GM12878 (cell line): ENCODE measurements around the gene SLC39A6. TPM values are rescaled to one million over a fixed set of nuclear protein-coding genes. Genes with fewer than 3 reads are reported as not detected.

Source experiments
- ATAC-seq: fragments of 200-7000 bp; cut with Tn5 transposase; 3 replicates; pipeline ENCODE4 v1.9.1; 2020; ENCODE audit warnings: mild to moderate bottlenecking, moderate library complexity
- BruUV-seq: library from RNA; stranded (reverse); fragments of 400-500 nt; replicated peaks from 2 replicates; lab custom pipeline; 2021; lab: Mats Ljungman, UMichigan
- CTCF ChIA-PET: fragments of 300-600 bp; sonication (Branson Sonifier 250); formaldehyde crosslinking; extraction: SDS; loops from one replicate; lab custom pipeline; 2021; ENCODE audit warnings: inconsistent platforms; lab: Yijun Ruan, JAX
- POLR2A ChIA-PET: fragments of 350-600 bp; formaldehyde crosslinking; extraction: SDS; loops from one replicate; lab custom pipeline; 2021; ENCODE audit warnings: inconsistent platforms; lab: Charles Lee
- RAD21 ChIA-PET: fragments of 300-600 bp; sonication (Branson Sonifier 250); formaldehyde crosslinking; loops from one replicate; lab custom pipeline; 2023; ENCODE audit warnings: antibody characterized with exemption; ENCODE audit not compliant: unreplicated experiment; lab: Charles Lee
- SMC1A ChIA-PET: fragments of 300-600 bp; sonication (Branson Sonifier 250); formaldehyde crosslinking; loops from one replicate; lab custom pipeline; 2023; ENCODE audit not compliant: unreplicated experiment, uncharacterized antibody; lab: Charles Lee
- DNase-seq: peaks from one replicate; pipeline ENCODE4 v3.0.0-alpha.2; 2011; ENCODE audit warnings: low read depth, low spot score
- FAIRE-seq: peaks from 3 replicates; lab custom pipeline; 2011; peaks lifted over from hg19 to GRCh38; lab: Jason Lieb, UNC
- H2AFZ ChIP-seq: 2 replicates; pipeline ENCODE4 v1.6.0; 2011; ENCODE audit warnings: low read depth, low read length, control low read depth; ENCODE audit not compliant: control insufficient read depth
- H3K27ac ChIP-seq: 2 replicates; pipeline ENCODE4 v1.5.1; 2011; ENCODE audit warnings: control low read depth; ENCODE audit not compliant: control insufficient read depth, insufficient read depth
- H3K27me3 ChIP-seq, 2 experiments: replicated peaks in 1 of 2; 2 replicates each; pipeline versions ENCODE4 v1.6.0 to v1.6.1; 2011; ENCODE audit warnings: low read length in 1 of 2; ENCODE audit not compliant: control insufficient read depth in 2 of 2, insufficient read depth in 2 of 2
- H3K36me3 ChIP-seq, 2 experiments: 2 replicates each; pipeline ENCODE4 v1.5.1; 2011; ENCODE audit warnings: low read length in 1 of 2; ENCODE audit not compliant: control insufficient read depth in 2 of 2, insufficient read depth in 2 of 2
- H3K4me1 ChIP-seq: 2 replicates; pipeline ENCODE4 v1.6.1; 2011; ENCODE audit warnings: mild to moderate bottlenecking, low read length, moderate library complexity, mixed read lengths; ENCODE audit not compliant: control insufficient read depth, insufficient read depth
- H3K4me2 ChIP-seq: 2 replicates; pipeline ENCODE4 v1.6.0; 2011; ENCODE audit warnings: control low read depth; ENCODE audit not compliant: control insufficient read depth, insufficient read depth
- H3K4me3 ChIP-seq: fragments of 200-600 bp; sonication (generic); 2 replicates; pipeline ENCODE4 v1.5.1; 2016
- H3K79me2 ChIP-seq: 2 replicates; pipeline ENCODE4 v1.6.0; 2011; ENCODE audit warnings: low read length; ENCODE audit not compliant: control insufficient read depth, insufficient read depth
- H3K9ac ChIP-seq: 2 replicates; pipeline ENCODE4 v1.8.0; 2011; ENCODE audit warnings: low read length, control low read depth, mixed read lengths; ENCODE audit not compliant: control insufficient read depth, insufficient read depth
- H3K9me3 ChIP-seq: replicated peaks from 3 replicates; pipeline ENCODE4 v1.5.1; 2011; ENCODE audit warnings: mild to moderate bottlenecking, low read length; ENCODE audit not compliant: control insufficient read depth, insufficient read depth
- H4K20me1 ChIP-seq: 2 replicates; pipeline ENCODE4 v1.6.0; 2011; ENCODE audit not compliant: control insufficient read depth, insufficient read depth
- HCFC1 ChIP-seq: fragments of 150-350 bp; IDR thresholded peaks from 2 replicates; pipeline ENCODE4 v1.6.1; 2014; ENCODE audit warnings: low read length
- IRF3 ChIP-seq: fragments of 450-650 bp; IDR thresholded peaks from 2 replicates; pipeline ENCODE4 v1.6.1; 2014; ENCODE audit warnings: mild to moderate bottlenecking
- NFIC ChIP-seq: IDR thresholded peaks from 2 replicates; pipeline ENCODE4 v1.6.1; 2012; ENCODE audit warnings: low read depth, mild to moderate bottlenecking, inconsistent platforms, low read length, moderate library complexity
- NR2C2 ChIP-seq: IDR thresholded peaks from 2 replicates; pipeline ENCODE4 v1.6.1; 2011; ENCODE audit warnings: borderline replicate concordance, low read depth; ENCODE audit not compliant: control insufficient read depth, insufficient read length
- PML ChIP-seq: IDR thresholded peaks from 2 replicates; pipeline ENCODE4 v1.6.1; 2012; ENCODE audit warnings: low read length, inconsistent platforms
- POLR2AphosphoS5 ChIP-seq: IDR thresholded peaks from 2 replicates; pipeline ENCODE4 v1.6.1; 2011; ENCODE audit warnings: mild to moderate bottlenecking, low read length, inconsistent platforms
- REST ChIP-seq: IDR thresholded peaks from 2 replicates; pipeline ENCODE4 v1.6.1; 2012; ENCODE audit warnings: mild to moderate bottlenecking, low read depth, low read length
- SREBF2 ChIP-seq: IDR thresholded peaks from 2 replicates; pipeline ENCODE4 v1.6.1; 2012; ENCODE audit warnings: mild to moderate bottlenecking, low read length
- TAF1 ChIP-seq: IDR thresholded peaks from 2 replicates; pipeline ENCODE4 v1.6.1; 2011; ENCODE audit warnings: mild to moderate bottlenecking, low read depth, low read length, borderline replicate concordance
- YBX1 ChIP-seq: fragments of 450-650 bp; IDR thresholded peaks from 2 replicates; pipeline ENCODE4 v1.6.1; 2016; ENCODE audit warnings: antibody characterized with exemption
- WGBS: methylation state at CpG from one replicate; pipeline ENCODE4 v1.1.6; 2016; ENCODE audit warnings: low lambda C conversion rate; ENCODE audit not compliant: insufficient replicate concordance, insufficient coverage; ENCODE audit errors: missing lambda C conversion rate; 5-methylcytosine and 5-hydroxymethylcytosine counted together
- in situ Hi-C: fragments of 300-500 bp; cut with MboI; formaldehyde crosslinking; loops from 9 replicates; pipeline ENCODE4 v1.14.3; 2018; ENCODE audit warnings: mixed read lengths
- intact Hi-C: fragments of 100-400 bp; cut with micrococcal nuclease; formaldehyde crosslinking; loops from one replicate; pipeline ENCODE4 v1.14.2; 2022; ENCODE audit not compliant: unreplicated experiment
- polyA plus RNA-seq, 11 experiments: library from polyadenylated mRNA; depleted of rRNA in 4 of 11; unstranded in 6 of 11; stranded (reverse) in 5 of 11; fragments of >200 nt; fragmentation: Nextera tagmentation in 4 of 11; fragmentation: Illumina TruSeq in 1 of 11; extraction: Ambion mirVana in 4 of 11; extraction: Trizol in 1 of 11; gene quantifications; 1 replicate in 1 of 11; 2 replicates in 10 of 11; pipeline versions ENCODE4 v1.2.1 to v1.2.3, GENCODE V29; 2011 to 2016; ENCODE audit warnings: inconsistent platforms in 2 of 11, missing spikeins in 2 of 11, low read depth in 1 of 11
- total RNA-seq, 4 experiments: library from RNA; depleted of rRNA in 3 of 4; stranded (reverse); fragments of >200 nt in 3 of 4; fragmentation: Illumina TruSeq in 1 of 4; extraction: Trizol in 1 of 4; gene quantifications; 2 replicates each; pipeline versions ENCODE4 v1.2.1 to v1.2.3, GENCODE V29; 2013 to 2021
- TF ChIP-seq, protein P1 (sequence below): IDR thresholded peaks from 2 replicates; pipeline ENCODE4 v1.6.1; 2011; ENCODE audit warnings: mild to moderate bottlenecking, low read depth, low read length, moderate library complexity; ENCODE audit not compliant: insufficient replicate concordance

The SLC39A6 gene
- total and polyA plus RNA-seq, 10 of the 15 experiments (the other 5 are each of a cell fraction or from before 2014, with no cell fraction given), result 12.4 to 65.9 (median 41.3) TPM

GRCh38 chr18:36176177-36176584 is 47.0 kb upstream of the SLC39A6 start:
- POLR2A ChIA-PET, result no interaction called here
- Histone ChIP-seq H3K9me3 (no peaks in the 10 kb centered on the region), H3K9ac (no peak overlapping the region), H3K79me2 (no peaks in the 10 kb centered on the region), H3K27ac (no peak overlapping the region), H3K36me3 (peaks cover 8 to 30% of the 10 kb centered on the region in 2 experiments; a peak in 3 of 4 replicates), H3K4me1 (peaks cover 8% of the 10 kb centered on the region), H2AFZ (no peak overlapping the region), H3K4me2 (no peak overlapping the region), H3K27me3 (no peaks in the 10 kb centered on the region), H3K4me3 (no peak overlapping the region), H4K20me1 (no peaks in the 10 kb centered on the region)
- FAIRE-seq (no peak), DNase-seq (no peak), ATAC-seq (no peak)
- in situ Hi-C loops, result no loop called here
- intact Hi-C loops, result no loop called here
- TSS peak; percentile 39 for BruUV-seq
- SMC1A ChIA-PET, result no interaction called here
- no peak for TF ChIP-seq TAF1
- TF ChIP-seq NFIC, result no peak
- no peak for TF ChIP-seq REST
- no peak for TF ChIP-seq NR2C2
- TF ChIP-seq HCFC1, result no peak
- TF ChIP-seq, protein P1, sequence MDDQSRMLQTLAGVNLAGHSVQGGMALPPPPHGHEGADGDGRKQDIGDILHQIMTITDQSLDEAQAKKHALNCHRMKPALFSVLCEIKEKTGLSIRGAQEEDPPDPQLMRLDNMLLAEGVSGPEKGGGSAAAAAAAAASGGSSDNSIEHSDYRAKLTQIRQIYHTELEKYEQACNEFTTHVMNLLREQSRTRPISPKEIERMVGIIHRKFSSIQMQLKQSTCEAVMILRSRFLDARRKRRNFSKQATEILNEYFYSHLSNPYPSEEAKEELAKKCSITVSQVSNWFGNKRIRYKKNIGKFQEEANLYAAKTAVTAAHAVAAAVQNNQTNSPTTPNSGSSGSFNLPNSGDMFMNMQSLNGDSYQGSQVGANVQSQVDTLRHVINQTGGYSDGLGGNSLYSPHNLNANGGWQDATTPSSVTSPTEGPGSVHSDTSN, result no peak
- no peak for TF ChIP-seq YBX1
- TF ChIP-seq PML, result no peak
- no peak for TF ChIP-seq IRF3
- no peak for TF ChIP-seq SREBF2
- TF ChIP-seq POLR2AphosphoS5, result no peak
- RAD21 ChIA-PET, result no interaction called here
- CTCF ChIA-PET, result no interaction called here
- 97% methylated on average over 2 of the region's 2 CpGs for WGBS
